ENCODE results near the gene MVB12B. TPM values are rescaled to one million over a fixed set of nuclear protein-coding genes. Genes with fewer than 3 reads are reported as not detected.
A peak's percentile ranks its signal among the peaks of the same experiment; 100 is the strongest.

MVB12B gene
- total RNA-seq, 4 donors from 2014 or later: 6.1 to 18.0 (median 13.2) TPM

GRCh38 chr9:126523611-126524111 lies 197.0 kb downstream of the MVB12B start:
- no peaks in the 10 kb centered on the region for H3K9me3 ChIP-seq
- intact Hi-C loops (cut with DNase I; ENCODE audit: low total_unique reads): no loop called here
- ATAC-seq: no peak
- no peak for TF ChIP-seq CTCF (IDR thresholded peaks at IDR 0.05 in 4 of 5, conservative IDR thresholded peaks at IDR 0.05 in 1 of 5)
- no peak for TF ChIP-seq POLR2A (IDR thresholded peaks at IDR 0.05)
- in situ Hi-C loops (cut with MboI; ENCODE audit: low sequenced_read_pairs in 4 of 4): no loop called here
- H3K27me3 ChIP-seq: peaks cover 15 to 25% (median 24%) of the 10 kb centered on the region in 3 donors
- H3K4me1 ChIP-seq: peaks cover 0 to 8% of the 10 kb centered on the region in 2 donors
- H3K27ac ChIP-seq: no peak overlapping the region
- peak in 1 of 2 donors; percentile 32 for DNase-seq
- H3K36me3 ChIP-seq: no peaks in the 10 kb centered on the region
- H3K4me3 ChIP-seq: no peak overlapping the region

- H3K9me3 ChIP-seq: no peaks in the 10 kb centered on the region
- no peak overlapping the region for H3K4me3 ChIP-seq
- ATAC-seq (no peak), DNase-seq (no peak)
- no peak overlapping the region for H3K27ac ChIP-seq
- TF ChIP-seq CTCF (IDR thresholded peaks at IDR 0.05 in 4 of 5, conservative IDR thresholded peaks at IDR 0.05 in 1 of 5) (no peak), POLR2A (IDR thresholded peaks at IDR 0.05) (no peak)
- H3K4me1 ChIP-seq: peaks cover 0 to 8% of the 10 kb centered on the region in 2 donors
- intact Hi-C loops (cut with DNase I; ENCODE audit: low total_unique reads) (no loop called here), in situ Hi-C loops (cut with MboI; ENCODE audit: low sequenced_read_pairs in 4 of 4) (no loop called here)
- H3K36me3 ChIP-seq: no peaks in the 10 kb centered on the region
- peaks cover 6 to 17% (median 15%) of the 10 kb centered on the region in 3 donors for H3K27me3 ChIP-seq
Observed at GRCh38 chr9:126524353-126525077, 197.9 kb downstream of the MVB12B start.

GRCh38 chr9:126526218-126527108 lies 199.8 kb downstream of the MVB12B start:
- Histone ChIP-seq H3K4me1 (peaks cover 0 to under 1% of the 10 kb centered on the region in 2 donors), H3K4me3 (no peak overlapping the region), H3K27ac (no peak overlapping the region), H3K27me3 (peaks cover 0 to 9% (median 6%) of the 10 kb centered on the region in 3 donors), H3K36me3 (no peaks in the 10 kb centered on the region), H3K9me3 (no peaks in the 10 kb centered on the region)
- no peak for DNase-seq
- intact Hi-C loops (cut with DNase I; ENCODE audit: low total_unique reads) (no loop called here), in situ Hi-C loops (cut with MboI; ENCODE audit: low sequenced_read_pairs in 4 of 4) (no loop called here)
- ATAC-seq: no peak
- TF ChIP-seq CTCF (IDR thresholded peaks at IDR 0.05 in 4 of 5, conservative IDR thresholded peaks at IDR 0.05 in 1 of 5) (no peak), POLR2A (IDR thresholded peaks at IDR 0.05) (no peak)

GRCh38 chr9:126527109-126527825 lies 200.6 kb downstream of the MVB12B start:
- no peak for TF ChIP-seq POLR2A (IDR thresholded peaks at IDR 0.05)
- TF ChIP-seq CTCF (IDR thresholded peaks at IDR 0.05 in 4 of 5, conservative IDR thresholded peaks at IDR 0.05 in 1 of 5): no peak
- DNase-seq (no peak), ATAC-seq (no peak)
- H3K4me1 ChIP-seq: no peaks in the 10 kb centered on the region
- H3K27me3 ChIP-seq: peaks cover 0 to 11% (median 6%) of the 10 kb centered on the region in 3 donors
- no peaks in the 10 kb centered on the region for H3K9me3 ChIP-seq
- H3K27ac ChIP-seq: no peak overlapping the region
- no peak overlapping the region for H3K4me3 ChIP-seq
- intact Hi-C loops (cut with DNase I; ENCODE audit: low total_unique reads) (no loop called here), in situ Hi-C loops (cut with MboI; ENCODE audit: low sequenced_read_pairs in 4 of 4) (no loop called here)
- H3K36me3 ChIP-seq: no peaks in the 10 kb centered on the region
